HEK293T (cell line): Measurements from ENCODE around the gene CYP3A4.
"Not testable (repeated sequence)": the region's sequence is repeated elsewhere in the genome, so short reads cannot be mapped to it uniquely, and the experiment has no call there.

Experiments
- CTCF ChIA-PET: fragments of 350-600 bp; formaldehyde crosslinking; extraction: SDS; loops from one replicate; lab custom pipeline; 2021; ENCODE audit warnings: antibody characterized with exemption, inconsistent platforms; lab: Yijun Ruan, JAX
- POLR2A ChIA-PET: fragments of 350-600 bp; formaldehyde crosslinking; extraction: SDS; loops from one replicate; lab custom pipeline; 2020; ENCODE audit warnings: antibody characterized with exemption, inconsistent platforms; lab: Yijun Ruan, JAX
- DNase-seq: peaks from one replicate; pipeline ENCODE4 v3.0.0; 2012; ENCODE audit warnings: mixed read lengths; ENCODE audit errors: extremely low spot score
- ARNT ChIP-seq: fragments of 450-650 bp; IDR thresholded peaks from 2 replicates; pipeline ENCODE4 v1.6.1; 2017; ENCODE audit warnings: mild to moderate bottlenecking
- BHLHE40 ChIP-seq: fragments of 450-650 bp; IDR thresholded peaks from 2 replicates; pipeline ENCODE4 v1.6.1; 2016; ENCODE audit warnings: mild to moderate bottlenecking, moderate library complexity, borderline replicate concordance
- CTBP1 ChIP-seq: fragments of 450-650 bp; IDR thresholded peaks from 2 replicates; pipeline ENCODE4 v1.6.1; 2016; ENCODE audit warnings: borderline replicate concordance
- ELF4 ChIP-seq: fragments of 450-650 bp; IDR thresholded peaks from 2 replicates; pipeline ENCODE4 v1.6.1; 2017; ENCODE audit warnings: antibody characterized with exemption
- FOXA1 ChIP-seq: fragments of 450-650 bp; IDR thresholded peaks from 2 replicates; pipeline ENCODE4 v1.6.1; 2016; ENCODE audit warnings: mild to moderate bottlenecking
- FOXK2 ChIP-seq: fragments of 450-650 bp; IDR thresholded peaks from 2 replicates; pipeline ENCODE4 v1.6.1; 2016; ENCODE audit warnings: mild to moderate bottlenecking
- FOXM1 ChIP-seq: fragments of 450-650 bp; IDR thresholded peaks from 2 replicates; pipeline ENCODE4 v1.6.1; 2017; ENCODE audit warnings: mild to moderate bottlenecking, borderline replicate concordance
- HDGF ChIP-seq: fragments of 450-650 bp; IDR thresholded peaks from 2 replicates; pipeline ENCODE4 v1.6.1; 2017; ENCODE audit warnings: antibody characterized with exemption, borderline replicate concordance
- L3MBTL2 ChIP-seq: fragments of 450-650 bp; conservative IDR thresholded peaks from 2 replicates; pipeline ENCODE4 v1.6.1; 2016; ENCODE audit warnings: mild to moderate bottlenecking
- LEF1 ChIP-seq: fragments of 450-650 bp; IDR thresholded peaks from 2 replicates; pipeline ENCODE4 v1.6.1; 2017; ENCODE audit warnings: mild to moderate bottlenecking, borderline replicate concordance
- NFRKB ChIP-seq: fragments of 450-650 bp; IDR thresholded peaks from 2 replicates; pipeline ENCODE4 v1.6.1; 2016; ENCODE audit warnings: mild to moderate bottlenecking, moderate library complexity
- PKNOX1 ChIP-seq: fragments of 450-650 bp; IDR thresholded peaks from 2 replicates; pipeline ENCODE4 v1.6.1; 2016
- SP1 ChIP-seq: fragments of 450-650 bp; IDR thresholded peaks from 2 replicates; pipeline ENCODE4 v1.6.1; 2017
- SUZ12 ChIP-seq: fragments of 450-650 bp; IDR thresholded peaks from 2 replicates; pipeline ENCODE4 v1.6.1; 2016; ENCODE audit warnings: mild to moderate bottlenecking
- TARDBP ChIP-seq: fragments of 450-650 bp; IDR thresholded peaks from 2 replicates; pipeline ENCODE4 v1.6.1; 2016
- ZNF384 ChIP-seq: fragments of 450-650 bp; IDR thresholded peaks from 2 replicates; pipeline ENCODE4 v1.6.1; 2016

CYP3A4 gene

DNA sequence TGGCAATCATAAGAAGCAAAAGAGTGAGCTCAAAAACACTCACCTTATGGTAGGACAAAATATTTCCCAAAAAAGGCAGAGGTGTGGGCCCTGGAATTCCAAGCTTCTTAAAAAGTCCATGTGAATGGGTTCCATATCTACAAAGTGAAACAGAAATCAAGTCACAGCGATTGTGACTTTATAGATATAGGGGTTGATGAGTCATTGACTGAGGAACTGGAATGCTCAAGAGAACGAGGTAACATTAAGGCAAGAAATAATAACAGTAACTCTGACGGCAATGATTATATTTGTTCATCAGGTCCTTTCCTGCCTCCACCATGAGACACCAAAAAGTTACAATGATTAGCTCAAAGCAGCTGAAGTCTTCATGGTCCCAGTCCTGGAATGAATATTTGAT is 4.0 kb downstream of the CYP3A4 start:
- CTCF ChIA-PET = no interaction called here
- no peak for DNase-seq
- no peak for TF ChIP-seq FOXA1
- TF ChIP-seq CTBP1 = no peak
- TF ChIP-seq SP1 = no peak
- no peak for TF ChIP-seq FOXM1
- TF ChIP-seq L3MBTL2 = no peak
- TF ChIP-seq BHLHE40 = no peak
- no peak for TF ChIP-seq HDGF
- TF ChIP-seq PKNOX1 = no peak
- TF ChIP-seq ELF4 = no peak
- no peak for TF ChIP-seq LEF1
- TF ChIP-seq ARNT = no peak
- TF ChIP-seq NFRKB = no peak
- no peak for TF ChIP-seq TARDBP
- TF ChIP-seq FOXK2 = no peak
- TF ChIP-seq SUZ12 = no peak
- no peak for TF ChIP-seq ZNF384

DNA sequence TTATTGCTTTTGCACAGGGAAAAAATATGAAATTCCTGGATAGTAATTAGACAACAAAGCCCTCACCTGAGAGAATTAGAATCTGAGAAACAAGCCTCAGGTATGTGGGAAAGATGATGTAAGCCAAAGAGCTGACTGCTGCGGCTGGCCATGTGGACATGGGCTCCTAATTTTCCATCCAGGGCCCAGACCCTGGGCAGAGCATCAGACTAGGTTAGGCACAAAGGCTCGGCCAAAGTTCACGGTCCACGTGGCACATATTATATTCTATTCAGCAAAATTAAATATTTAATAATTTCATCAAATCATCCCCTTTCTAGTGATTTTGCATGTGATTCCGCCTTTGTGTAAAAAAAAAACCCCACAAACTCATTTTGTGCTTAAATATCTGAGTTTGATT is 5.1 kb downstream of the CYP3A4 start:
- no peak for DNase-seq
- ChIA-PET CTCF (no interaction called here), POLR2A (no interaction called here)
- no peak for TF ChIP-seq LEF1
- no peak for TF ChIP-seq FOXA1
- no peak for TF ChIP-seq CTBP1
- TF ChIP-seq HDGF = no peak
- TF ChIP-seq ARNT = no peak
- TF ChIP-seq ELF4 = no peak

More for the DNA sequence above, 4.0 kb downstream of the CYP3A4 start:
- POLR2A ChIA-PET = no interaction called here

DNA sequence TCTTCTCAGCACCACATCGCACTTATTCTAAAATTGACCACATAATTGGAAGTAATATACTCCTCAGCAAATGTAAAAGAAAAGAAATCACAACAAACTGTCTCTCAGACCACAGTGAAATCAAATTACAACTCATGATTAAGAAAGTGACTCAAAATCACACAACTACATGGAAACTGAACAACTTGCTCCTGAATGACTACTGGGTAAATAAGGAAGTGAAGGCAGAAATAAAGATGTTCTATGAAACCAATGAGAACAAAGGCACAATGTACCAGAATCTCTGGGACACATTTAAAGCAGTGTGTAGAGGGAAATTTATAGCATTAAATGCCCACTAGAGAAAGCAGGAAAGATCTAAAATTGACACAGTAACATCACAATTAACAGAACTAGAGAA is 10.6 kb downstream of the CYP3A4 start:
- DNase-seq, POLR2A ChIA-PET: not testable (repeated sequence)
- CTCF ChIA-PET = interaction anchor here (0.6 kb wide), 1 partner anchor 104 kb away, joined by 4 read pairs; no protein-coding TSS in a partner anchor

GRCh38 chr7:99772565-99772964 is 11.4 kb downstream of the CYP3A4 start:
- ChIA-PET POLR2A (no interaction called here), CTCF (no interaction called here)
- no peak for TF ChIP-seq NFRKB
- no peak for TF ChIP-seq ARNT
- TF ChIP-seq L3MBTL2 = no peak
- TF ChIP-seq BHLHE40 = no peak
- no peak for DNase-seq

- POLR2A ChIA-PET, DNase-seq: not testable (repeated sequence)
- CTCF ChIA-PET = interaction anchor here (0.6 kb wide), 1 partner anchor 232 kb away, joined by 4 read pairs; no protein-coding TSS in a partner anchor
These were observed 14.5 kb downstream of the CYP3A4 start for GRCh38 chr7:99769494-99769893.

DNA sequence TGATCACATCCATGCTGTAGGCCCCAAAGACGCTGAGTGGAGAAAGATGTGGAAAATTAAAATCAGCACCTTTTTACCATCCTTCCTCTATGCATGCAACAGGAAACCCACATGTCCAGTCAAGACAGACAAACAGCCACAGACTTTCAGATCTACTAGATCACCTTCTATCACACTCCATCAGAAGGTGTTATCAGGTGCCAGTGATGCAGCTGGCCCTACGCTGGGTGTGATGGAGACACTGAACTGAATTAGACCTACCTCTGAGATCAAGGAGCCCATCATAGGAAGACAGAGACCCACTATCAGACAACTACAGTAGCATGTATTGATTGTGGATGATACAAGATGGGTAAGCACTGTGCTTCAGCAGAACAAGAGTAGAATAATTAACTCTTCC is 15.5 kb downstream of the CYP3A4 start:
- ChIA-PET POLR2A (no interaction called here), CTCF (interaction anchor here (0.7 kb wide), 1 partner anchor 10 kb away, joined by 3 read pairs; no protein-coding TSS in a partner anchor)
- no peak for DNase-seq
- TF ChIP-seq CTBP1 (no peak), L3MBTL2 (no peak), SUZ12 (no peak), ARNT (no peak), ELF4 (no peak), NFRKB (no peak), TARDBP (no peak), FOXM1 (no peak), ZNF384 (no peak), LEF1 (no peak), SP1 (no peak), HDGF (no peak), BHLHE40 (no peak), FOXA1 (no peak), FOXK2 (no peak)

DNA sequence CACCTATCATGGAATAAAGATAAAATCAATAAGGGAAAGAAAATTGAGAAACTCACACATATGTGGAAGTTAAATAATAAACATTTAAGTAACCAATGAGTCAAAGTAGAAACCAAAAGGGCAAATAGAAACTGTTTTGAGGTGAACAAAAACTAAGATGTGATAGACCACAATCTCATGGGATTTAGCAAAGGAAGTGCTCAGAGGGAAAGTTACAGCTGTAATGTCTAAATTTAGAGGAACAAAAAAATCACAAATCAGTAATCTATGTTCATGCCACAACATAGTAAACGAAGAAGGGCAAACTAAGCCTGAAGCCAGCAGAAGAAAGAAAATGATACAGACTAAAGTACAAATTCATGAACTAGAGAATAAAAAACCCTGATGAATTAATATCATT is 16.3 kb downstream of the CYP3A4 start:
- no peak for DNase-seq
- POLR2A ChIA-PET = no interaction called here
- no peak for TF ChIP-seq BHLHE40
- TF ChIP-seq FOXM1 = no peak
- no peak for TF ChIP-seq ZNF384
- TF ChIP-seq ARNT = no peak
- TF ChIP-seq FOXK2 = no peak
- TF ChIP-seq LEF1 = no peak
- no peak for TF ChIP-seq SUZ12
- no peak for TF ChIP-seq CTBP1
- no peak for TF ChIP-seq TARDBP
- TF ChIP-seq PKNOX1 = no peak
- CTCF ChIA-PET = no interaction called here
